ENCODE results near the gene NXPH4. TPM values are rescaled to one million over a fixed set of nuclear protein-coding genes. Genes with fewer than 3 reads are reported as not detected.

The NXPH4 gene
- total RNA-seq, 1 donor from 2014 or later, result 0.40 TPM

- DNase-seq (ENCODE audit: low read depth), result no peak
Measured at GRCh38 chr12:57219205-57219992, 2.8 kb downstream of the NXPH4 start.

DNA sequence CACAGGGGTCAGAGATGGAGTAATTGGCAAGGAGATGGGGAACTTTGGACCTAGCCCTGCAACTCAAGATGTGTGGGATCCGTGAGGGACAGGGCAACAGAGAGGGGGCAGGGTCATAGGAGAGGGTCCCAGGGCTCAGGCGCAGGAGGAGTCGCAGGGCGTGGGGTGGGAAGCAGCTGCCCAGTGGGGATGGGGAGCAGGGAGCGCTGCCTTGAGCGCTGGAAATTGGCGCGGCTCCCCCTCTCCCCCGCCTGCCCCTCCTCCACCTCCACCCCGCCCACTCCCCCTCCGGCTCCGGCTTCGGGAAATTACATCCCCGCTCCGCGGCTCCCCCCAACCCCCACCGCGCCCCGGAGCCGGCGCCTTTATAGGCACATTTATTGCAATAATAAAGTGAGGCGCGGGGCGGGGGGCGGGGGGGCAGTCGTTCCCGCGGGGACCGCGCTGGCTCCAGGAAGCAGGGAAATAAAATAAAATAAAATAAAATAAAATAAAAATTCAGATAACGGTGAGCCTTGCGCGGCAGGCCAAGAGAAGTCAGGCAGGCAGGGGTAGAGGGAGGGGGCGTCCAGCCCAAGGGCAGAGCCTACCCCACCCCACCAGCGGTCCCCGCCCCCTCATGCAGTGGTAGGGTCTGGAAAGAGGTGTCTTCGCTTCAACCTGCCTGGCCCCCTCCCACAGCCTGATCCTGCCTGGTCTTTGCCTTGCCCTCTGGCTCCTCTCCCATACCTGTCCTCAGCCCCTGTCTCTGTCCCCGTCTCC, 3.6 kb downstream of the NXPH4 start:
- no peak for DNase-seq (ENCODE audit: low read depth)

DNA sequence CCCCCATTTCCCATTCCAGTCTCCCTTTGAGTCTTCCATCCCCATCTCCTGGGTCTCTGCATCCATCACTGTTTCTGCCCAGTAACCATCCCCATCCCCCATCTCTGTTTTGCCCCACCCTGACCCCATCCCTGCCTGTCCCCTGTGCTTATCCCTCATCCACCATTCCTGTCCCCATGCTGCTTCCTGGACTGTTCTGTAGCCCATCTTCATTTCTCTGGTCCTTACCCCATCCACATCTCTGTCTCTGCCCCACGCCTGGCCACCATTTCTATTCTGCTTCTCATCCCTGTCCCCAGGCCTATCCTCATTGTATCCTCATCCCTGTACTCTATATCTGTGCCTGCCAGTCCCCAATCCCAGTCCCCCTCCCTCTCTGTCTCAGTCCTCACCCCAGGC, 4.2 kb downstream of the NXPH4 start:
- no peak for DNase-seq (ENCODE audit: low read depth)

GRCh38 chr12:57221169-57221917, 4.7 kb downstream of the NXPH4 start:
- no peak for DNase-seq (ENCODE audit: low read depth)

DNA sequence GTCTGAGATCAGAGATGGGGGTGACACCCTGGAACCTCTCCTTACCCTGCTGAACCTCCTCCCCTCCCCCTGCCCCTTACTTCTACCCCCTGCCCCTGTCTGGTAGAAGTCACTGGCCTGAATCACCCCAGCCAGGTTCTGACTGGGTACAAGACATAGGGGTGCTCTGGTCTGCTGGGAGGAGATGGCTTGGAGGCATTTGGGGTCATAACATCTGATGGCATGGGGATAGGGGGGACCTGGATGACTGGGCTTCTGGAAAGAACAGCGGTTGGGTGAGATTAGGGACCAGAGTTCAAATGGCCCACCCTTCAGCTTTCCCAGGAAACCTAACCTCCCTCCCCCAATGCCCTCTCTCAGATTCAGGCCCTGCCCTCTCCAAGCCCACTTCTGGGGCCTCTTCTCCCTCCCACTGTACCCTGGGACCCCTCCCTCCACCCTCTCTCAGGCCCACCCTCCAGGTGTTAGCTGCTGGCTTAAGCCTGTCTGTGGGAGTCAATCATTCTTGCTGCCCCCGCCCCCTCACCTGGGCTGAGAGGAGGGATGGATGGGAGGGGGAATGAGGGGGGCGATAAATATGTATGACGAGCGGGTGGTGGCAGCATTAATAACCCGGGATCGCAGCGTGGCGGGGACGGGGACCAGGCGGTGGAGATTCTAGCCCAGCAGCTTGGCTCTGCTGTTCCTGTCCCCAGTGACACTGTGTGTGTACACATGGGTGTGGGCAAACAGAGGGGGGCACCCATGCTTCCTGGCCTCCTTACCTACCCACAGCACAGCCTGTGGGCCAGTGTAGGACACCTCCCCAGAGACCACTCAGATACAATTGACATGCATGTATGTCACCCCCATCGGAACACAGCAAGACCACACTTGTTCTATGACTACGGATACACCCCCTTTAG, 5.9 kb downstream of the NXPH4 start:
- DNase-seq (ENCODE audit: low read depth), result no peak

DNA sequence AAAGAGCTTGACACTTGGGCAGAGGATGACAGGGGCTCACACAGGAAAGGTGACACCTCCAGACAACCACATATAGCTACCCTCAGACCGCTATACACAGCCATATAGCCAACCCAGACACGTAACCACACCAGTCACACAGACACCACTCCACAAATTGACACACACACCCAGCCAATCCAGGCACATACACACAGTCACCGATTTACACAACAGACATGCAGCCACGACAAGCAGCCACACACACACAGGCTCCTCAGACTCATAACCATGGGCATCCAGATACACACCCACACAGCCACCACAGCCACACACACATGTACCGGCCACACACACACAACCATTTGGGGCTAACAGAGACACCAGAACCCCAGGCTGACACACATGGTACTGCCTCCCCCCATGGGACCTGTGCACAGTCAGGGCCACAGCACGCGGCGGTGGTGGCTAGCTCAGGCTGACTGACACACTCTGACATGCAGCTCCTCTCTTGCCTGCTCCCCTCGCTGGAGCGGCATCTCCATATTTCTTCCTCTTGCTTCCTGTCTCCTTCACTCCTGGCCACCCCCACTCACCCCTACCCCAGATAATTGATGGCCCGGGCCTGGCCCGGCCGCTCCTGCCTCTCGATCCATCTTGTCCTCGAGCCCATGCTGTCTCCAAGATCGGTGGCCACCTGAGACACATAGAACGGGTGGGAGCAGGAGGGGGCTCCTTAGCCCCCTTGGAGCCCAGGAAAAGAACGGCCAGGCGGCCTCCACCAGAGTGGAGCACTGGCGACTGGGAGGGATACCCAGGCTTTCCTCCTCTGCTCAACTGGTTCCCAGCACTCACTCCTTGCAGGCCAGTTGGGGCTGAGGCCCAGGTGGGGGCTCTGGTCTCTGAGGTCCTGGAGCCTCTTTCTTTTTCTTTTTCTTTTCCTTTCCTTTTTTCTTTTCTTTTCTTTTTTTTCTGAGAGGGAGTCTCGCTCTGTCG, 6.9 kb downstream of the NXPH4 start:
- DNase-seq (ENCODE audit: low read depth), result no peak

GRCh38 chr12:57224278-57224972, 7.8 kb downstream of the NXPH4 start:
- no peak for DNase-seq (ENCODE audit: low read depth)

GRCh38 chr12:57224973-57225679, 8.5 kb downstream of the NXPH4 start:
- DNase-seq (ENCODE audit: low read depth), result no peak

DNA sequence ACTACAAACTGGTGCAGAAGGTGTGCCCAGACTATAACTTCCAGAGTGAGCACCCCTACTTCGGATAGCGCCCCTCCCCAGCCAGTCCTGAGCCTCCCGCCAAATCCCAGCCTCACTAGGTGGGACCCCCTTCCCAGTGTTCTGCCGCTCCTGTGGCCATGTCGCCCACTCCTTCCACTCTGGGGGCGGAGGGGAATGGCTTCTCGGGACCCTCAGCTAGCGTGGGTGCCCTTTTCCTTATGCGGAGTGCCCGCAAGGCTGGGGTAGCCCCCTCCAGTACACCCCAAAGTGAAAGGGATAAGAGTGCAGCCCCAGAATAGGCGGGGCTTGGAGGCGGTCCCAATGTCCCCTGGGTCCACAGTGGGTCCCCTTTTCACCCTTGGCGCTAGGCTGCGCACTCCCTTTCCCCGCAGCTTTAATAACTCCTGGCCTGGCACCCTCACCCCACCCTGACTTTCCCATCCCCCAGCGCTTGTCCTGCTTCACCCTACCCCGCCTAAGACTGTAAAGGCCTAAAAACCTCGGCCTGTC, 9.2 kb downstream of the NXPH4 start:
- no peak for DNase-seq (ENCODE audit: low read depth)

DNA sequence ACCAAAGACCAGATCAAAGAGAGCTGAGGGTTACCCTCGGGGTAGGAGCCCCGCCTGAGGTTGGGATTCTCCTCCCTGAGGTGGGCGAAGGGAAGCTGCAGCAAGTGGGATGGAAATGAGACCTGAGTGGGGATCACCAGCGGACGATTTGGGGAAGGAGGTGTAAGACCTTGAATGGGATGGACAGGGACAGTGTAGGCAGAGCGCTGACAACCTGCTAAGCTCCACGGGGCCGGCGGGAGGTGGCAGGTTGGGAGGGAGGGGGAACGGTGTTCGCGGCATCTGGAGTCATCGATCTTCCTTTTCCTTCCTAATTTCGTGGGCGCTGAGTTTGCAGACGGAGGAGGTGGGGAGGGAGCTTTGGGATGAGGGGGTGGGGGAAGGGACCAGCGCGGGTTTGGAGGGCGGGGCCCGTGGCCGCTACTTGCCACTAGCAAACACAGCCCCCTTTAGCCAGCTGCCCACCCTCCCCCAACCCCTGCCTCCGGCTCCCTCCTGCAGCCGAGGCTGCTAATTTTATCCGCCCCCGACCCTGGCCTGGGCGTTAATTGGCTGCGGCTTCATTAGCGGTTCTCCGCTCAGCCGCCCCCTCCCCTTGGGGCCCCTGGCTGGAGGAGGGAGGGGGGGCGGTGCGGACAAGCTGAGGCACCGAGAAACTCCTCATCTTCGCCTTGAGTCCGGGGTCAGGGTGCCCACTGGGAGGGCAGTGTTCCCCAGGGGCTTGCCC, 10.2 kb downstream of the NXPH4 start:
- DNase-seq (ENCODE audit: low read depth), result no peak

DNA sequence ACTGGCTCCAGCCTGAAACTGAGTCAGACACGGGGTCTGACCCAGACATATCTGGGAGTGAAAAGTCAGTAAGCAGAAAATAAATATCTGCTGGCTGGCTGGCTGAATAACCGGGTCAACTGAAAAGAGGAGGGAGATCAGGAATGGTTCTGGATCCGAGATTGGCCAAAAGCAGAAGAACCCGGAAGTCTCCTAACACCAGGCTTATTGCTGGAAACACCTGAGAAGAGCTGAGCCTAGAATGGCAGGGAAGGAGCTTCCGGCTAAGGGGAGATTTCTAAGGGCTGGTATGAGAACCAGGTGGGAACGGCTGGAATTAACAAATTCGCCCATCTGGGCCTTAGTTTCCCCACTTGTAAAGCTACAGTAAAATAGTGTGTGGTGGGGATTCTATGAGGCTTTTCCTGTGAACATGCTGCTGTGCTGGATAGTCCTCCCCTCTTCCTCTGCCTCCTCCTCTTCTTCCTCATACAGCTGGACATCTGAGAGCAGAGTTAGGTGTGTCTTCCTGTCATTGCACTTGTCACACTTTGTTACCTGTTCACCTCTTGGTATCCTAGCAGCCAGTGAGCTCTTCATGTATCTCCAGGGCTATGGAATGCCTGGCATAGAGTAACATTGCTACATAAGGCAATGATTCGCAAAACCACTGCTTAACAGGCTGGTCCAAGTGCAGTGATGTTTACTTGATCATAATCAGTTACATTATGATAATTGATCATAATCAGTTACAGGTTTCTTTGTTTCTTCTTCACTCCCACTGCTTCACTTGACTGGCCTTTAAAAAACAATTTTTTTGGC, 10.9 kb downstream of the NXPH4 start:
- DNase-seq (ENCODE audit: low read depth), result peak; percentile 42

- DNase-seq (ENCODE audit: low read depth), result no peak
Measured at GRCh38 chr12:57229046-57229633, 12.5 kb downstream of the NXPH4 start.

GRCh38 chr12:57229634-57230380, 13.2 kb downstream of the NXPH4 start, which contains the start of gene SHMT2:
SHMT2 (plus strand) TSS chr12:57229711; CDS start chr12:57229779, 68 bp downstream.
- peak; percentile 94 for DNase-seq (ENCODE audit: low read depth)

DNA sequence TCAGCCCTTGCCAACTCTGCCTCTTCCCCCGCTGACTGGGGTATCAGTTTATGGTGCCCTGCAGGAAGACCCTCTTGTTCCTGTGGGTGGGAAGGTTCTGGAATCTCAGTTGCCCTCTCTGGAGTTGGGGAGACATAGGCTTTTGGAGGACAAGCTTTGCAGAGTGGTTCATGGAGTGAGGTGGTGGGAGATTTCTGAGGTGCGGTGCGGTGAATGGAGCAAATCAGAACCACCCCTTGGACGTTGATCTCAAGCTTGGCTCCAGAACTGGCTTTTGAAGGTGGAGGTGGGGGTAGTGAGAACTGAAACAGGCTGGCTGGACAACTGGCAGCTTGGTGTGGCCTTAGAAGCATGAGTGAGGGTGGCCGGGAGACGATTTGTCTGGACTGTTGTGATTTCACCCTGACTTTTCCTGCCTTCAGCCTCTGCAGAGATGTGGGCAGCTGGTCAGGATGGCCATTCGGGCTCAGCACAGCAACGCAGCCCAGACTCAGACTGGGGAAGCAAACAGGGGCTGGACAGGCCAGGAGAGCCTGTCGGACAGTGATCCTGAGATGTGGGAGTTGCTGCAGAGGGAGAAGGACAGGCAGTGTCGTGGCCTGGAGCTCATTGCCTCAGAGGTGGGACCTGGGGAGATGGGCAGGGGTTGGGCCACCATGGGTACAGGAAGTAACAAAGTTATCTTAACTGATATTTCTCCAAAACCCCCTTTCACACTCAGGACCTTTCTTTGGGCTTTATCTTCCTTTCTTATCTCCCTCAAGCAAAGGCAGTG, 14.0 kb downstream of the NXPH4 start:
- DNase-seq (ENCODE audit: low read depth), result no peak

Measured in renal cortical epithelial cell (primary cell).